AG10803 (cell line): Measurements from ENCODE around the gene BICRA.
A peak's percentile ranks its signal among the peaks of the same experiment; 100 is the strongest.
"Not testable (repeated sequence)": the region's sequence is repeated elsewhere in the genome, so short reads cannot be mapped to it uniquely, and the experiment has no call there.

Experiments
- DNase-seq: peaks from one replicate; pipeline ENCODE4 v3.0.0; 2010; ENCODE audit warnings: low read depth
- H3K4me3 ChIP-seq: 2 replicates; pipeline ENCODE4 v1.5.1; 2011; ENCODE audit warnings: mild to moderate bottlenecking, low read length, control low read depth
- CTCF ChIP-seq: conservative IDR thresholded peaks from 2 replicates; pipeline ENCODE4 v1.5.1; 2011; ENCODE audit warnings: mild to moderate bottlenecking, low read length, control low read depth, inconsistent platforms

The BICRA gene

GRCh38 chr19:47704024-47704423 lies 95.1 kb downstream of the BICRA start:
- no peak overlapping the region for H3K4me3 ChIP-seq
- TF ChIP-seq CTCF: no peak
- DNase-seq: no peak

GRCh38 chr19:47704656-47705055 lies 95.7 kb downstream of the BICRA start:
- no peak overlapping the region for H3K4me3 ChIP-seq
- no peak for DNase-seq
- TF ChIP-seq CTCF: no peak

DNA sequence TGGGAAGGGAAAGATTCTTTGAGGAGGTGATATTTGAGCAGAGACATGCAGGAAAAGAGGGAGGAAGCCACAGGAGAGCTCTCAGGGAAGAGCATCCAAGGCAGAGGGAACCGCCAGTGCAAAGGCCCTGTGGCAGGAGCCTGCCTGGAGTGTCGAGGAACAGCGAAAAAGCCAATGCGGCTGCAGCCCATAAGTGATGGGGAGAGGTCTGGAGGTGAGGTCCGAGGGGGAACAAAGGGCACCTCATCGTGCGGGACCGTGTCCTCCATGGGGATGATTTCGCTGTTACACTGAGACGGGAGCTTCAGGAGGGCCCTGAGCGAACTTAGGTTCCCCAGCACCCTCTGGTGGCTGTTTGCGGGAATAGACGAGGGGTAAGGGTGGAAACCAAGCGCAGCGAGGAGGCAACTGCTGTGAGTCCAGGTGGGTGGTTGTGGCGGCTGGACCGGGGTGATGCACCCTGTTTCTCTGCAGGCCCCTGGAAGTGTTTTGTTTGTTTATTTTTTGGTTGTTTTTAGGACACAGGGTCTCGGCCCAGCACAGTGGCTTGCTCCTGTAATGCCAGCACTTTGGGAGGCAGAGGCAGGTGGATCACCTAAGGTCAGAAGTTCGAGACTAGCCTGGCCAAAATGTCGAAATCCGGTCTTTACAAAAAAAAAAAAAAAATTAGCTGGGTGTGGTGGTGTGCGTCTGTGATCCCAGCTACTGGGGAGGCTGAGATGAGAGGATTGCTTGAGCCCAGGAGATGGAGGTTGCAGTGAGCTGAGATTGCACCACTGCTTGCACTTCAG lies 98.4 kb downstream of the BICRA start:
- peak; percentile 68 for DNase-seq
- H3K4me3 ChIP-seq: no peak overlapping the region
- TF ChIP-seq CTCF: peak; percentile 93

DNA sequence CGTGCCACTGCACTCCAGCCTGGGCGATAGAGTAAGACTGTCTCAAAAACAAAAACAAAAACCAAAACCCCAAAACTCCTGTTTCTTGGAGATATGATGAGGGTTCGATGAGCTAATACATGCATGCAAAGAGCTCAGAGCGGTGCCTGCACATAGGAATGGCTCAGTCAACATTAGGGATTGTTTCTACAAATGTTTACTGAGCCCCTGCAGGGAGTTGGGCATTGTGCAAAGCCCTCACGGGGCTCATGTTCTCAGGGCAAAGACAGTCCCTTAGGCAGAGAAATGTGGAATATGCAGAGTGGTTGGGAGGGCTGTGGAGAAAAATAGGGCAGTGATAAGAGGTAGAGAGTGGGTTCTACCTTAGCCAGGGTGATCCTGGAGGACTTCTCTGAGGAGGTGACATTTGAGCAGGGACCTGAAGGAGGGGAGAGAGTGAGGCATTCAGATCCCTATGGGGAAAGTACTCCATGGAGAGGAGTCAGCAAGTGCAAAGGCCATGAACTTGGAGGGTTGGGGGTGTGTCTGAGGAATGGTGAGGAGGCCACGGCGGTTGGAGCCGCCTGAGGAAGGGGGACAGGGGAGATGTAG lies 102.8 kb downstream of the BICRA start:
- H3K4me3 ChIP-seq: no peak overlapping the region
- no peak for TF ChIP-seq CTCF
- DNase-seq: no peak

DNA sequence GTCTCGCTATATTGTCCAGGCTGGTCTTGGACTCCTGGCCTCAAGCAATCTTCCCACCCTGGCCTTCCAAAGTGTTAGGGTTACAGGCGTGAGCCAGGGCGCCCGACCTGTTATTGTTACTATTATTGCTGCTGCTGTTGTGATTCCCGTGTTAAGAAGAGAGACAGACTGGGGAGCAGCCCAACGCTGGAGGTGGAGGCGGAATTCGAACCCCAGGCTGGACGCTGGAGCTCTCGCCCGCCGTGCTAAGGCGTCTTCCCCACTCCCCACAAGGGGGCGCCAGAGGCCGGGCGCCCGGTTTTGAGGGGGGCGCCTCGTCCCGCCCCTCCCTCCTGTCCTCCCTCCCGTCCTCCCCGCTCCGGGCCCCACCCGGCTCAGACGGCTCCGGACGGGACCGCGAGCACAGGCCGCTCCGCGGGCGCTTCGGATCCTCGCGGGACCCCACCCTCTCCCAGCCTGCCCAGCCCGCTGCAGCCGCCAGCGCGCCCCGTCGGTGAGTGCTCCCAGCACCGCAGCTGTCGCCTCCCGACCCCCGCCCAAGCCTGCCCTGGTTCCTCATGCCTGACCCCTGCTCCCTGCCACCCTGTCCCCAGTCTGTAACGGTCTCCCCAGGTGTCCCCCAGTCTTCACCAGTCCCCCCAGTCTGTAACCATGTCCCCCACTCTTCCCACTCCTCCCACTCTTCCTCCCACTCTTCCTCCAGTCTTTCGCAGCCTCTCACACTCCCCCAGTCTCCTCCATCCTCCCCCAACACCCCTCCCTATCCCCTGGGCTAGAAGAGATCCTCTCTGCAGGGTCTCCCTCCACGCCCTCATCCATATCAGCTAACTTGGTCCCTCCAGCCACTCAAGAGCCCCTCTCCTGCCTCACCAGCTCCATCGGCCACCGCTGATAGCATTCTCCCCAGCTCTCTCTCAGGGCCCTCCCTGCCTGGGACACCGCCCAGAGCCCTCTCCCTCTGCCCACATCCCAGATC lies 104.4 kb downstream of the BICRA start, which contains the start of gene EHD2:
TSS of gene EHD2 (plus strand) at position 377 of the 976 bp plus-strand sequence. CDS start 3,191 bp downstream, outside the sequence.
- peak; percentile 78 for DNase-seq
- H3K4me3 ChIP-seq: peak within 1 kb of the TSS; percentile 96
- peak; percentile 79 for TF ChIP-seq CTCF

DNA sequence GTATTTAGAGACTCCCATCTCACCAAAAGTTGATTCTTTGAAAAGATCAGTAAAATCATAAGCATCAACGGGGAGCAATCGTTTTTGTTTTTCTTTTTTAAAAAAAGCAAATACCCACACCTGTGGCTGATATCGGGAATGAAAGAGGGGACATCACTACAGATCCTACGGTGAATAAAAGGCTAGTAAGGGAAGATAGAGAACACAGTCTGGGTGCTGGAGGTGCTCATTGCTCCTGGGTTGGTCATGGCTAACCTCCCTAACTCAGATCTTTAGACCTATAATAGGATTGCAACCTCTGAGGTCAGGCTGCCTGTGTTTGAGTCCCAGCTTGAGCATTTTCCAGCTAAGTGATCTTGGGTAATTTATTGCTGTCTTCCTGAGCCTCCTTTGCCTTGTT lies 105.4 kb downstream of the BICRA start:
- DNase-seq: no peak
- TF ChIP-seq CTCF: no peak
- peak overlapping the region; percentile 96 for H3K4me3 ChIP-seq

DNA sequence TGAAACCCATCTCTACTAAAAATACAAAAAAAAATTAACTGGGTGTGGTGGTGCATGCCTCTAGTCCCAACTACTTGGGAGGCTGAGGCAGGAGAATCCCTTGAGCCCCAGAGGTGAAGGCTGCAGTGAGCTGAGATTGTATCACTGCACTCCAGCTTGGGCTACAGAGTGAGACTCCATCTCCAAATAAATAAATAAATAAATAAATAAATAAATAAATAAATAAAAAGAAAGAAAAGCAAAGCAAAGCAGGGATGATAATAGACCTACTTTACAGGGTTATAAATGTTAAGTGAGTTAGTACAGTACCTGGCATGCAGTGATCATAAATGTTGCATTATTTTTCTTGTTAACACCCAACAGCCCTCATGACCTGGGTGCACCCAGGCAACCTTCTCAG lies 105.9 kb downstream of the BICRA start:
- peak overlapping the region; percentile 96 for H3K4me3 ChIP-seq
- not testable (repeated sequence) for DNase-seq
